Mesothelial cell of epicardium (in vitro differentiated cells): ENCODE data around the gene RAB25. TPM values are rescaled to one million over a fixed set of nuclear protein-coding genes. Genes with fewer than 3 reads are reported as not detected.
"Not testable (repeated sequence)": the region's sequence is repeated elsewhere in the genome, so short reads cannot be mapped to it uniquely, and the experiment has no call there.

Experiments used
- DNase-seq, 2 experiments: peaks; one replicate each; pipeline ENCODE4 v3.0.0; 2021; ENCODE audit warnings: low spot score in 2 of 2; ENCODE audit not compliant: unreplicated experiment in 2 of 2
- H3K27ac Mint-ChIP-seq: 2 replicates; pipeline ENCODE4 v1.8.0; 2021; ENCODE audit warnings: mixed read lengths
- H3K27me3 Mint-ChIP-seq: 2 replicates; pipeline ENCODE4 v1.8.0; 2021; ENCODE audit warnings: low read depth, mixed read lengths
- H3K36me3 Mint-ChIP-seq: 2 replicates; pipeline ENCODE4 v1.8.0; 2021; ENCODE audit warnings: mixed read lengths
- H3K4me1 Mint-ChIP-seq: 2 replicates; pipeline ENCODE4 v1.8.0; 2021; ENCODE audit warnings: mixed read lengths
- H3K4me3 Mint-ChIP-seq: 2 replicates; pipeline ENCODE4 v1.8.0; 2021; ENCODE audit warnings: mild to moderate bottlenecking, moderate library complexity, mixed read lengths
- H3K9me3 Mint-ChIP-seq: 2 replicates; pipeline ENCODE4 v1.8.0; 2021; ENCODE audit warnings: mixed read lengths
- CTCF ChIP-seq: fragments of 200-600 bp; sonication (generic); IDR thresholded peaks from one replicate; pipeline ENCODE4 v1.5.0; 2021; ENCODE audit warnings: antibody characterized with exemption; ENCODE audit not compliant: unreplicated experiment
- total RNA-seq: library from RNA; stranded (reverse); gene quantifications from 3 replicates; pipeline ENCODE4 v1.2.1, GENCODE V29; 2021

The RAB25 gene
- total RNA-seq, 1 donor from 2014 or later = 51.1 TPM

GRCh38 chr1:156070548-156070947 lies 9.6 kb downstream of the RAB25 start:
- peak overlapping the region; percentile 66 for H3K27ac Mint-ChIP-seq
- peaks cover 11% of the 10 kb centered on the region for H3K36me3 Mint-ChIP-seq
- peaks cover 38% of the 10 kb centered on the region for H3K4me1 Mint-ChIP-seq
- no peak for TF ChIP-seq CTCF
- no peak overlapping the region for H3K4me3 Mint-ChIP-seq
- no peaks in the 10 kb centered on the region for H3K9me3 Mint-ChIP-seq
- no peak for DNase-seq
- no peaks in the 10 kb centered on the region for H3K27me3 Mint-ChIP-seq

GRCh38 chr1:156071332-156071816 lies 10.4 kb downstream of the RAB25 start:
- H3K4me3 Mint-ChIP-seq, DNase-seq, H3K27me3 Mint-ChIP-seq, H3K9me3 Mint-ChIP-seq: not testable (repeated sequence)
- peak overlapping the region; percentile 71 for H3K27ac Mint-ChIP-seq
- H3K4me1 Mint-ChIP-seq = peaks cover 42% of the 10 kb centered on the region
- peaks cover 13% of the 10 kb centered on the region for H3K36me3 Mint-ChIP-seq

GRCh38 chr1:156072251-156072650 lies 11.3 kb downstream of the RAB25 start:
- no peaks in the 10 kb centered on the region for H3K27me3 Mint-ChIP-seq
- H3K36me3 Mint-ChIP-seq = peaks cover 15% of the 10 kb centered on the region
- no peak for TF ChIP-seq CTCF
- H3K9me3 Mint-ChIP-seq = no peaks in the 10 kb centered on the region
- H3K4me1 Mint-ChIP-seq = peaks cover 46% of the 10 kb centered on the region
- no peak for DNase-seq
- no peak overlapping the region for H3K4me3 Mint-ChIP-seq
- peak overlapping the region; percentile 82 for H3K27ac Mint-ChIP-seq

- H3K4me1 Mint-ChIP-seq = peaks cover 56% of the 10 kb centered on the region
- no peak overlapping the region for H3K4me3 Mint-ChIP-seq
- TF ChIP-seq CTCF = no peak
- H3K27me3 Mint-ChIP-seq = no peaks in the 10 kb centered on the region
- H3K36me3 Mint-ChIP-seq = peaks cover 17% of the 10 kb centered on the region
- DNase-seq = no peak
- H3K9me3 Mint-ChIP-seq = no peaks in the 10 kb centered on the region
- peak overlapping the region; percentile 82 for H3K27ac Mint-ChIP-seq
Observed at GRCh38 chr1:156073110-156073687, 12.2 kb downstream of the RAB25 start.

GRCh38 chr1:156073740-156074139 lies 12.8 kb downstream of the RAB25 start:
- Mint-ChIP-seq H3K36me3 (peaks cover 17% of the 10 kb centered on the region), H3K9me3 (no peaks in the 10 kb centered on the region), H3K27me3 (no peaks in the 10 kb centered on the region), H3K27ac (peak overlapping the region; percentile 91), H3K4me3 (no peak overlapping the region), H3K4me1 (peaks cover 61% of the 10 kb centered on the region)
- no peak for TF ChIP-seq CTCF
- DNase-seq = no peak

GRCh38 chr1:156074661-156075060 lies 13.7 kb downstream of the RAB25 start:
- no peak overlapping the region for H3K4me3 Mint-ChIP-seq
- peaks cover 70% of the 10 kb centered on the region for H3K4me1 Mint-ChIP-seq
- no peak for TF ChIP-seq CTCF
- no peak for DNase-seq
- no peaks in the 10 kb centered on the region for H3K9me3 Mint-ChIP-seq
- H3K36me3 Mint-ChIP-seq = peaks cover 20% of the 10 kb centered on the region
- no peaks in the 10 kb centered on the region for H3K27me3 Mint-ChIP-seq
- peak overlapping the region; percentile 55 for H3K27ac Mint-ChIP-seq
